Neural cell (in vitro differentiated cells): ENCODE data around the gene SYT6. TPM values are rescaled to one million over a fixed set of nuclear protein-coding genes. Genes with fewer than 3 reads are reported as not detected.

ENCODE experiments used
- H2AFZ ChIP-seq: fragments of 200-600, 300-800 bp; sonication (generic), shearing (Covaris generic); 2 replicates; pipeline ENCODE4 v1.6.0; 2014; ENCODE audit warnings: low read depth, mild to moderate bottlenecking, antibody characterized with exemption, low read length, moderate library complexity
- H3F3A ChIP-seq: fragments of 200-600 bp; shearing (Covaris generic); 2 replicates; pipeline ENCODE4 v1.6.1; 2016; ENCODE audit warnings: mild to moderate bottlenecking, moderate library complexity, mixed read lengths, antibody characterized with exemption, low read length; ENCODE audit not compliant: insufficient read depth, poor library complexity, severe bottlenecking
- H3K27ac ChIP-seq: fragments of 200-600, 300-800 bp; sonication (generic), shearing (Covaris generic); 2 replicates; pipeline ENCODE4 v1.5.1; 2014; ENCODE audit warnings: mild to moderate bottlenecking, low read length, moderate library complexity
- H3K27me3 ChIP-seq: fragments of 300-800, 200-600 bp; sonication (generic), shearing (Covaris generic); 2 replicates; pipeline ENCODE4 v1.6.0; 2014; ENCODE audit warnings: mild to moderate bottlenecking, low read depth, low read length, moderate library complexity; ENCODE audit not compliant: insufficient read depth
- H3K36me3 ChIP-seq: fragments of 300-800, 200-600 bp; sonication (generic), shearing (Covaris generic); 2 replicates; pipeline ENCODE4 v1.5.1; 2014; ENCODE audit warnings: mild to moderate bottlenecking, antibody characterized with exemption, low read length, moderate library complexity; ENCODE audit not compliant: insufficient read depth
- H3K4me2 ChIP-seq: fragments of 300-800, 200-600 bp; sonication (generic), shearing (Covaris generic); 2 replicates; pipeline ENCODE4 v1.6.0; 2014; ENCODE audit warnings: mild to moderate bottlenecking, low read length
- H3K4me3 ChIP-seq: fragments of 300-800, 200-600 bp; sonication (generic), shearing (Covaris generic); 2 replicates; pipeline ENCODE4 v1.5.1; 2014; ENCODE audit warnings: mild to moderate bottlenecking, low read length, moderate library complexity
- H3K79me2 ChIP-seq: fragments of 200-600 bp; shearing (Covaris generic); replicated peaks from 2 replicates; pipeline ENCODE4 v1.6.0; 2014; ENCODE audit warnings: mild to moderate bottlenecking, low read length, moderate library complexity; ENCODE audit not compliant: insufficient read depth
- H3K9ac ChIP-seq: fragments of 300-800, 200-600 bp; sonication (generic), shearing (Covaris generic); 2 replicates; pipeline ENCODE4 v1.6.1; 2016; ENCODE audit warnings: mild to moderate bottlenecking, low read length, mixed read lengths
- H3K9me2 ChIP-seq: fragments of 200-600 bp; shearing (Covaris generic); 2 replicates; pipeline ENCODE4 v1.6.1; 2016; ENCODE audit warnings: mild to moderate bottlenecking, low read length, mixed read lengths; ENCODE audit not compliant: insufficient read depth
- H3K9me3 ChIP-seq: fragments of 200-600, 300-800 bp; sonication (generic), shearing (Covaris generic); 2 replicates; pipeline ENCODE4 v1.6.1; 2016; ENCODE audit warnings: mild to moderate bottlenecking, mixed run types, low read length, moderate library complexity, mixed read lengths
- H4K20me1 ChIP-seq: fragments of 200-600 bp; shearing (Covaris generic); 2 replicates; pipeline ENCODE4 v1.6.1; 2016; ENCODE audit warnings: mild to moderate bottlenecking, mixed run types; ENCODE audit not compliant: insufficient read depth
- EP300 ChIP-seq: fragments of 450-650 bp; conservative IDR thresholded peaks from 2 replicates; pipeline ENCODE4 v1.6.1; 2014; ENCODE audit warnings: antibody characterized with exemption, mild to moderate bottlenecking, moderate library complexity; ENCODE audit not compliant: poor library complexity, severe bottlenecking
- EZH2 ChIP-seq: fragments of 200-600, 300-800 bp; shearing (Covaris generic), sonication (generic); IDR thresholded peaks from 2 replicates; pipeline ENCODE4 v1.6.1; 2014; ENCODE audit warnings: antibody characterized with exemption, low read length, borderline replicate concordance, mild to moderate bottlenecking; ENCODE audit not compliant: insufficient read depth, poor library complexity, severe bottlenecking
- MXI1 ChIP-seq: fragments of 450-650 bp; conservative IDR thresholded peaks from 2 replicates; pipeline ENCODE4 v1.6.1; 2014; ENCODE audit warnings: antibody characterized with exemption, mild to moderate bottlenecking; ENCODE audit not compliant: poor library complexity, severe bottlenecking
- POLR2AphosphoS5 ChIP-seq: IDR thresholded peaks from 2 replicates; pipeline ENCODE4 v1.6.1; 2012
- RAD21 ChIP-seq: fragments of 450-650 bp; conservative IDR thresholded peaks from 2 replicates; pipeline ENCODE4 v1.6.1; 2014; ENCODE audit warnings: antibody characterized with exemption, mild to moderate bottlenecking, moderate library complexity
- SMC3 ChIP-seq: fragments of 450-650 bp; conservative IDR thresholded peaks from 2 replicates; pipeline ENCODE4 v1.6.1; 2014; ENCODE audit warnings: antibody characterized with exemption, mild to moderate bottlenecking, moderate library complexity; ENCODE audit not compliant: poor library complexity
- TAF1 ChIP-seq: IDR thresholded peaks from 2 replicates; pipeline ENCODE4 v1.6.1; 2012; ENCODE audit warnings: low read depth
- polyA plus RNA-seq: library from polyadenylated mRNA; depleted of rRNA; stranded (reverse); fragments of >200 nt; gene quantifications from 2 replicates; pipeline ENCODE4 v1.2.3, GENCODE V29; 2014
- TF ChIP-seq, protein P1 (sequence below): IDR thresholded peaks from 2 replicates; pipeline ENCODE4 v1.6.1; 2012; ENCODE audit warnings: borderline replicate concordance
- TF ChIP-seq, protein P2 (sequence below): fragments of 450-650 bp; IDR thresholded peaks from 2 replicates; pipeline ENCODE4 v1.5.1; 2014; ENCODE audit warnings: antibody characterized with exemption, mild to moderate bottlenecking, moderate library complexity; ENCODE audit not compliant: poor library complexity, severe bottlenecking

The SYT6 gene
- polyA plus RNA-seq, 1 donor from 2014 or later = 8.1 TPM

DNA sequence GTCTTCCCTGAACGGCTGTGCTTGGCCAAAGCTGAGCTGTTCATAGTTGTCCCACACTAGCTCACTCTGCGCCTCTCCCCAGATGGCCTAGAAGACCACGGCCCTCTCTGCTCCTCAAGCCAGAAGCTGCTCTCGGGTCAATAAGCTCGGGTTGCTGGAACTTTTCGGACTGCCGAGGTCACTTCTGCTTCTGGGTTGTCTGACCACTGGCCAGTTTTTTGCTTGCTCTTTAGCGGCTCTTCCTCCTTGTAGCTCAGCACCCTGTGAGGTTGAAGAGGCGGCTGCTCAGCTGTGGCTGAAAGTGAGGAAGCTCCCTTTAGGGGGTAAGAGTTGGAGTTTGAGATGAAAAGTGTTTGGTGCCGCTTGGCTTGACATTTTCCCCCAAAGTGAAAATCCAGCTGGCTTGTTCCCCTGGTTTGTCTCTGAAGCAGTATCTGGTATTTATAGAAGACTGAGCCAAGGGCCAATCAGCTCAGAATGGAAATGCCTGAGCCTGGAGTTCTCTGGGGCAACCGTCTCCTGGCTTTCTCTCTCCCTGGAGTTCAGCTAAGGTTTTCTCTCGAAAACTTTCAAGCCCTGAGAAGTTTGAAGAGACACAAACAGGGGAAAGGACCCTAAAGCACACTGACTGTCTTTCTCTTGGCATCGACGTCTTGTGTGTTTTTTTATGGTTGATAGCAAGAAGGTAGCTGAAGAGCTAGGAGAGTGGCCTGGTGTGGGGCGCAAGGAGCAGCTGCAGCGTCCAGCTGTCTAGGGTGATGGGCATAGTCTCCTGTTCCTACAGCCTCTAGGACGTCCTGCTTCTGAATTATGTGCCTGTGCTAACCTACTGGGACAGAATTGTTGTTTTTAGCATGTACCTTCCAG, 72.0 kb downstream of the SYT6 start:
- H2AFZ ChIP-seq = no peak overlapping the region
- H4K20me1 ChIP-seq = no peaks in the 10 kb centered on the region
- no peak overlapping the region for H3K4me2 ChIP-seq
- H3K9me2 ChIP-seq = no peaks in the 10 kb centered on the region
- no peaks in the 10 kb centered on the region for H3F3A ChIP-seq
- no peaks in the 10 kb centered on the region for H3K9me3 ChIP-seq
- H3K27ac ChIP-seq = no peak overlapping the region
- H3K4me3 ChIP-seq = no peak overlapping the region
- H3K9ac ChIP-seq = no peak overlapping the region
- H3K36me3 ChIP-seq = no peaks in the 10 kb centered on the region
- H3K27me3 ChIP-seq = no peaks in the 10 kb centered on the region
- no peaks in the 10 kb centered on the region for H3K79me2 ChIP-seq
- TF ChIP-seq EP300 = no peak
- TF ChIP-seq, protein P1, sequence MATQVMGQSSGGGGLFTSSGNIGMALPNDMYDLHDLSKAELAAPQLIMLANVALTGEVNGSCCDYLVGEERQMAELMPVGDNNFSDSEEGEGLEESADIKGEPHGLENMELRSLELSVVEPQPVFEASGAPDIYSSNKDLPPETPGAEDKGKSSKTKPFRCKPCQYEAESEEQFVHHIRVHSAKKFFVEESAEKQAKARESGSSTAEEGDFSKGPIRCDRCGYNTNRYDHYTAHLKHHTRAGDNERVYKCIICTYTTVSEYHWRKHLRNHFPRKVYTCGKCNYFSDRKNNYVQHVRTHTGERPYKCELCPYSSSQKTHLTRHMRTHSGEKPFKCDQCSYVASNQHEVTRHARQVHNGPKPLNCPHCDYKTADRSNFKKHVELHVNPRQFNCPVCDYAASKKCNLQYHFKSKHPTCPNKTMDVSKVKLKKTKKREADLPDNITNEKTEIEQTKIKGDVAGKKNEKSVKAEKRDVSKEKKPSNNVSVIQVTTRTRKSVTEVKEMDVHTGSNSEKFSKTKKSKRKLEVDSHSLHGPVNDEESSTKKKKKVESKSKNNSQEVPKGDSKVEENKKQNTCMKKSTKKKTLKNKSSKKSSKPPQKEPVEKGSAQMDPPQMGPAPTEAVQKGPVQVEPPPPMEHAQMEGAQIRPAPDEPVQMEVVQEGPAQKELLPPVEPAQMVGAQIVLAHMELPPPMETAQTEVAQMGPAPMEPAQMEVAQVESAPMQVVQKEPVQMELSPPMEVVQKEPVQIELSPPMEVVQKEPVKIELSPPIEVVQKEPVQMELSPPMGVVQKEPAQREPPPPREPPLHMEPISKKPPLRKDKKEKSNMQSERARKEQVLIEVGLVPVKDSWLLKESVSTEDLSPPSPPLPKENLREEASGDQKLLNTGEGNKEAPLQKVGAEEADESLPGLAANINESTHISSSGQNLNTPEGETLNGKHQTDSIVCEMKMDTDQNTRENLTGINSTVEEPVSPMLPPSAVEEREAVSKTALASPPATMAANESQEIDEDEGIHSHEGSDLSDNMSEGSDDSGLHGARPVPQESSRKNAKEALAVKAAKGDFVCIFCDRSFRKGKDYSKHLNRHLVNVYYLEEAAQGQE = no peak
- TF ChIP-seq, protein P2, sequence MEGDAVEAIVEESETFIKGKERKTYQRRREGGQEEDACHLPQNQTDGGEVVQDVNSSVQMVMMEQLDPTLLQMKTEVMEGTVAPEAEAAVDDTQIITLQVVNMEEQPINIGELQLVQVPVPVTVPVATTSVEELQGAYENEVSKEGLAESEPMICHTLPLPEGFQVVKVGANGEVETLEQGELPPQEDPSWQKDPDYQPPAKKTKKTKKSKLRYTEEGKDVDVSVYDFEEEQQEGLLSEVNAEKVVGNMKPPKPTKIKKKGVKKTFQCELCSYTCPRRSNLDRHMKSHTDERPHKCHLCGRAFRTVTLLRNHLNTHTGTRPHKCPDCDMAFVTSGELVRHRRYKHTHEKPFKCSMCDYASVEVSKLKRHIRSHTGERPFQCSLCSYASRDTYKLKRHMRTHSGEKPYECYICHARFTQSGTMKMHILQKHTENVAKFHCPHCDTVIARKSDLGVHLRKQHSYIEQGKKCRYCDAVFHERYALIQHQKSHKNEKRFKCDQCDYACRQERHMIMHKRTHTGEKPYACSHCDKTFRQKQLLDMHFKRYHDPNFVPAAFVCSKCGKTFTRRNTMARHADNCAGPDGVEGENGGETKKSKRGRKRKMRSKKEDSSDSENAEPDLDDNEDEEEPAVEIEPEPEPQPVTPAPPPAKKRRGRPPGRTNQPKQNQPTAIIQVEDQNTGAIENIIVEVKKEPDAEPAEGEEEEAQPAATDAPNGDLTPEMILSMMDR = no peak
- no peak for TF ChIP-seq POLR2AphosphoS5
- no peak for TF ChIP-seq RAD21
- no peak for TF ChIP-seq MXI1
- no peak for TF ChIP-seq TAF1
- no peak for TF ChIP-seq SMC3
- no peak for TF ChIP-seq EZH2

DNA sequence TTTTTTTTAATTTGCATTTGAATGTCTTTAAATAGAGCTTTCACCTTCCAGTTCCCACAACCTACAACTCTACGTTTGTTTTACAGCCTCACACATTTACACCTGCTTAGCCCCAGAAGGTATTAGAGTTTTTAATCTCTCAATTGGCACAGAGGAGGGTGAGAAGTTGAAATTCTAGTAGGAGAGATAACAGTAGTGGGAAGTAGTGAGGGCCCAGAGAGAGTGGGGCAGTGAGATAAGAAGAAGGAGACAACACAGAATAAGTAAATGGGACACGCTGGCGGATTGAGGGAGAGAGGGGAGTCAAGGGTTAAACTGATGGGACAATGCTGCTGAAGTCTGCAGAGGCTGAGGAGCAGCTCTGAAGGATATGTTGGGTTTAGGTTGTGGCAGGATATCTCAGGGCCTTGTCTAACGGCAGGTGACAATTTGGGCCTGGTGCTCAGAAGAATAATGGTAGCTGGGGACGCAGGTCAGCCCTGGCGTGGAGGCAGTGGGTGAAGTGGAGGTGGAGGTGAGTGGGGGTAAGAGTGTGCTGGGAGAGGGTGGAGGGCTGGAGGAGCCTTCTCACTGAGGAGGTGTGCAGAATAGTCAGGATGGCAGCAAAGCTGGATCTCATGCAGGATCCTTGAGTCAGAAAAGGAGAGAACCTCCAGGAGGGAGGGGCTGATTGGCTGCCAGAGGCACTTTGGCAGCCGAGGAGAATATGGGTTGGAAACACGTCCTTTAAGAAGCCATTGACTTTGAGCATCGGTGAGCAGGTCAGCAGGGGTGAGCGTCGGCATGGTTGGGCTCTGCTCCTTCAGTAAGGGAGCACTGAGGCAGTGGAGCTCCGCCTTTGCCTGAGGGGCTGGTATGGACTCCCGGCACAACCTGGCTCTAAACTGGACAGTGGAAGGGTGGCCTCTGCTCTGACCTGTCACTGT, 72.9 kb downstream of the SYT6 start:
- Histone ChIP-seq H3K27ac (no peak overlapping the region), H3K36me3 (no peaks in the 10 kb centered on the region), H4K20me1 (no peaks in the 10 kb centered on the region), H3K4me2 (no peak overlapping the region), H3F3A (no peaks in the 10 kb centered on the region), H3K27me3 (no peaks in the 10 kb centered on the region), H3K79me2 (no peaks in the 10 kb centered on the region), H3K9ac (no peak overlapping the region), H3K9me2 (no peaks in the 10 kb centered on the region), H2AFZ (no peak overlapping the region), H3K9me3 (no peaks in the 10 kb centered on the region), H3K4me3 (no peak overlapping the region)
- TF ChIP-seq SMC3 (no peak), EZH2 (no peak)
